Mesothelial cell of epicardium (in vitro differentiated cells): Measurements from ENCODE around the gene ARHGEF39. TPM values are rescaled to one million over a fixed set of nuclear protein-coding genes. Genes with fewer than 3 reads are reported as not detected.

ENCODE experiments used
- DNase-seq, 2 experiments: peaks; one replicate each; pipeline ENCODE4 v3.0.0; 2021; ENCODE audit warnings: low spot score in 2 of 2; ENCODE audit not compliant: unreplicated experiment in 2 of 2
- H3K27ac Mint-ChIP-seq: 2 replicates; pipeline ENCODE4 v1.8.0; 2021; ENCODE audit warnings: mixed read lengths
- H3K27me3 Mint-ChIP-seq: 2 replicates; pipeline ENCODE4 v1.8.0; 2021; ENCODE audit warnings: low read depth, mixed read lengths
- H3K36me3 Mint-ChIP-seq: 2 replicates; pipeline ENCODE4 v1.8.0; 2021; ENCODE audit warnings: mixed read lengths
- H3K4me1 Mint-ChIP-seq: 2 replicates; pipeline ENCODE4 v1.8.0; 2021; ENCODE audit warnings: mixed read lengths
- H3K4me3 Mint-ChIP-seq: 2 replicates; pipeline ENCODE4 v1.8.0; 2021; ENCODE audit warnings: mild to moderate bottlenecking, moderate library complexity, mixed read lengths
- H3K9me3 Mint-ChIP-seq: 2 replicates; pipeline ENCODE4 v1.8.0; 2021; ENCODE audit warnings: mixed read lengths
- total RNA-seq: library from RNA; stranded (reverse); gene quantifications from 3 replicates; pipeline ENCODE4 v1.2.1, GENCODE V29; 2021
- TF ChIP-seq, protein P1 (sequence below): fragments of 200-600 bp; sonication (generic); IDR thresholded peaks from one replicate; pipeline ENCODE4 v1.5.0; 2021; ENCODE audit warnings: antibody characterized with exemption; ENCODE audit not compliant: unreplicated experiment

Gene ARHGEF39
- total RNA-seq, 1 donor from 2014 or later, result 6.3 TPM

GRCh38 chr9:35703906-35704672 lies 39.1 kb upstream of the ARHGEF39 start:
- no peak for DNase-seq
- Mint-ChIP-seq H3K4me1 (no peaks in the 10 kb centered on the region), H3K36me3 (peaks cover 48% of the 10 kb centered on the region), H3K27ac (no peak overlapping the region), H3K9me3 (no peaks in the 10 kb centered on the region), H3K4me3 (no peak overlapping the region), H3K27me3 (no peaks in the 10 kb centered on the region)
- TF ChIP-seq, protein P1, sequence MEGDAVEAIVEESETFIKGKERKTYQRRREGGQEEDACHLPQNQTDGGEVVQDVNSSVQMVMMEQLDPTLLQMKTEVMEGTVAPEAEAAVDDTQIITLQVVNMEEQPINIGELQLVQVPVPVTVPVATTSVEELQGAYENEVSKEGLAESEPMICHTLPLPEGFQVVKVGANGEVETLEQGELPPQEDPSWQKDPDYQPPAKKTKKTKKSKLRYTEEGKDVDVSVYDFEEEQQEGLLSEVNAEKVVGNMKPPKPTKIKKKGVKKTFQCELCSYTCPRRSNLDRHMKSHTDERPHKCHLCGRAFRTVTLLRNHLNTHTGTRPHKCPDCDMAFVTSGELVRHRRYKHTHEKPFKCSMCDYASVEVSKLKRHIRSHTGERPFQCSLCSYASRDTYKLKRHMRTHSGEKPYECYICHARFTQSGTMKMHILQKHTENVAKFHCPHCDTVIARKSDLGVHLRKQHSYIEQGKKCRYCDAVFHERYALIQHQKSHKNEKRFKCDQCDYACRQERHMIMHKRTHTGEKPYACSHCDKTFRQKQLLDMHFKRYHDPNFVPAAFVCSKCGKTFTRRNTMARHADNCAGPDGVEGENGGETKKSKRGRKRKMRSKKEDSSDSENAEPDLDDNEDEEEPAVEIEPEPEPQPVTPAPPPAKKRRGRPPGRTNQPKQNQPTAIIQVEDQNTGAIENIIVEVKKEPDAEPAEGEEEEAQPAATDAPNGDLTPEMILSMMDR, result no peak

DNA sequence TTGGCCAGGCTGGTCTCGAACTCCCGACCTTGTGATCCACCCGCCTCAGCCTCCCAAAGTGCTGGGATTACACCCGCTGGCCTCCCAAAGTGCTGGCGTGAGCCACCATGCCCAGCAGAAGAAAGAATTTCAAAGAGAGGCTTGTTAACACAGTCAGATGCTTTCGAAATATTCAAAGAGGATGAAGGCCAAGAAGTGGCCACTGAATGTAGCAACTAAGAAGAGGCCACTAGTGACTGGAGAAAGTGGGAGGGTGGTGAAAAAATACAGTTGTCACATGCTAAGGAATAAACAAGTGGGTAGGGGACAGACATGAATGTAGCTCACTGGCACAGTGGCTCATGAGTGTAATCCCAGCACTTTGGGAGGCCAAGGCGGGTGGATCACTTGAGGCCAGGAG lies 37.7 kb upstream of the ARHGEF39 start:
- H3K27ac Mint-ChIP-seq, result no peak overlapping the region
- H3K4me3 Mint-ChIP-seq, result no peak overlapping the region
- H3K9me3 Mint-ChIP-seq, result no peaks in the 10 kb centered on the region
- no peak for DNase-seq
- no peaks in the 10 kb centered on the region for H3K27me3 Mint-ChIP-seq
- TF ChIP-seq, protein P1, result no peak
- no peaks in the 10 kb centered on the region for H3K4me1 Mint-ChIP-seq
- H3K36me3 Mint-ChIP-seq, result peaks cover 43% of the 10 kb centered on the region

DNA sequence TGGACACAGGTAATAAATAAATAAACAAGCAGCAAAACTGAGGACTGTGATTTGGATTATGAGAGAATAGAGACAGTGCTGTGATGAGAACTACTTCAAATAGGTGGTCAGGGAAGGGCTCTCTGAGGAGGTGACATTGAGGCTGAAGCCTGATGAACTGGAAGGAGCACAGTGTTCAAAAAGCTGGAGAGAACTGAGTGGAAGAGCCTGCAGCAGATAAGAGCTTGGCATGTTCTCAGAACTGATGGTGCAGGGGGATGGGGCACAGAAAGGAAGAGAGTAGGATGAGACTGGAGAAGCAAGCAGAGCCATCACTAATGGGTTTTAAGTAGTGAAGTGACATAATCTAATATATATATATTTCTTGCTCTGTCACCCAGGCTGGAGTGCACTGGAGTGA lies 35.9 kb upstream of the ARHGEF39 start:
- TF ChIP-seq, protein P1, result no peak
- H3K27ac Mint-ChIP-seq, result no peak overlapping the region
- no peak for DNase-seq
- H3K4me3 Mint-ChIP-seq, result no peak overlapping the region
- H3K27me3 Mint-ChIP-seq, result no peaks in the 10 kb centered on the region
- no peaks in the 10 kb centered on the region for H3K9me3 Mint-ChIP-seq
- peaks cover 37% of the 10 kb centered on the region for H3K36me3 Mint-ChIP-seq
- no peaks in the 10 kb centered on the region for H3K4me1 Mint-ChIP-seq

- Mint-ChIP-seq H3K4me1 (no peaks in the 10 kb centered on the region), H3K9me3 (no peaks in the 10 kb centered on the region), H3K27me3 (no peaks in the 10 kb centered on the region), H3K36me3 (peaks cover 34% of the 10 kb centered on the region), H3K4me3 (no peak overlapping the region), H3K27ac (no peak overlapping the region)
- TF ChIP-seq, protein P1, result no peak
- DNase-seq, result no peak
Measured at GRCh38 chr9:35700031-35700430, 35.0 kb upstream of the ARHGEF39 start.

DNA sequence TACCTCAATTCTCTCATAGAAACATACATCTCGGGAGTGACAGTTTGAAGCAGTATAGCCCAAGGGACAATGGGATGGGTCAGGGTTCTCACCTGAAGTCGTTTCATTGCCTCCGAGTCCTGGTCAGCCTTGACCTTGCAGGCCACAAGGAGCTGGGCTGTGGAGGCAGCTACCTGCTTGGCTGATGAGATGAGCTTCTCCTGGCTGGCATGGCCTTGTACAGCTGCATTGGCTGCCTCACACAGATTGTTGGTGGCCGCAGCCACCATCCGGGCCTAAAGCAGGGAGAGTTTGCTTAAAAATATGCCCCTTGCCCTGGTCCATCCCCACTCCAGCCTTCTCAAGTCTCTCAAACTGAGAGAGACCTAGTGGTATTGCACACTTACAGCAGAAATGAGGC lies 33.2 kb upstream of the ARHGEF39 start:
- no peaks in the 10 kb centered on the region for H3K27me3 Mint-ChIP-seq
- DNase-seq, result no peak
- no peaks in the 10 kb centered on the region for H3K4me1 Mint-ChIP-seq
- no peaks in the 10 kb centered on the region for H3K9me3 Mint-ChIP-seq
- H3K27ac Mint-ChIP-seq, result no peak overlapping the region
- no peak overlapping the region for H3K4me3 Mint-ChIP-seq
- TF ChIP-seq, protein P1, result no peak
- H3K36me3 Mint-ChIP-seq, result peaks cover 21% of the 10 kb centered on the region
